Epithelial cell of proximal tubule (primary cell): Measurements from ENCODE around the gene NFE2. TPM values are rescaled to one million over a fixed set of nuclear protein-coding genes. Genes with fewer than 3 reads are reported as not detected.
"Not testable (repeated sequence)": the region's sequence is repeated elsewhere in the genome, so short reads cannot be mapped to it uniquely, and the experiment has no call there.

Experiments
- DNase-seq: peaks from one replicate; pipeline ENCODE4 v3.0.0-alpha.2; 2011; ENCODE audit warnings: low read depth
- H3K4me3 ChIP-seq: 2 replicates; pipeline ENCODE4 v1.5.1; 2011; ENCODE audit warnings: low read depth, mild to moderate bottlenecking, low read length
- CTCF ChIP-seq: conservative IDR thresholded peaks from 2 replicates; pipeline ENCODE4 v1.5.1; 2012; ENCODE audit warnings: low read depth, mild to moderate bottlenecking, low read length
- total RNA-seq: library from RNA; depleted of rRNA; stranded (reverse); fragments of >200 nt; gene quantifications from 2 replicates; pipeline ENCODE4 v1.2.3, GENCODE V29; 2015

NFE2 gene
- total RNA-seq, 1 donor from 2014 or later = not detected

GRCh38 chr12:54286042-54287030, 14.5 kb downstream of the NFE2 start:
- DNase-seq = no peak
- TF ChIP-seq CTCF = no peak
- H3K4me3 ChIP-seq = no peak overlapping the region

- peak overlapping the region; percentile 18 for H3K4me3 ChIP-seq
- no peak for DNase-seq
- TF ChIP-seq CTCF = peak; percentile 36
Measured at GRCh38 chr12:54285150-54286041, 15.4 kb downstream of the NFE2 start.

DNA sequence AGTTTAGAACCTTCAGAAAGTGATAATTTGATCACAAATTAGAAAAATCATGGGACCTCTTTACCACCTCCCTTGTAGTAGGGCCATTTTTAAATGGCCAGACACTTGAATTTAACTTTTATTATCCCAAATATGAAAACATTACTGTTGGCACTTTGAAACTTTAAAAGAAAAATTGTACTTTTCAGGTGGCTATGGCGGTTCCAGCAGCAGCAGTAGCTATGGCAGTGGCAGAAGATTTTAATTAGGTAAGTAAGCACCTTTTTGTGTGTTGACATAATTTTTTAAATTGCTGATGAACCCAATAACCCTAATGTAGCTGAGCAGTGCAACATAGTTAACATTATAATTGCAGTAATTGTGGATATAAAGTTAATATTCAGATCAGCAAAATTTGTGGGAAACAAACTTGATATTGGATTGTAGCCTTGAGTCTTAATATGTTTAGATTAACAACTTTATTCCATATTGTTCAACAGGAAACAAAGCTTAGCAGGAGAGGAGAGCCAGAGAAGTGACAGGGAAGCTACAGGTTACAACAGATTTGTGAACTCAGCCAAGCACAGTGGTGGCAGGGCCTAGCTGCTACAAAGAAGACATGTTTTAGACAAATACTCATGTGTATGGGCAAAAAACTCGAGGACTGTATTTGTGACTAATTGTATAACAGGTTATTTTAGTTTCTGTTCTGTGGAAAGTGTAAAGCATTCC, 16.6 kb downstream of the NFE2 start:
- peak overlapping the region; percentile 90 for H3K4me3 ChIP-seq
- DNase-seq = not testable (repeated sequence)

DNA sequence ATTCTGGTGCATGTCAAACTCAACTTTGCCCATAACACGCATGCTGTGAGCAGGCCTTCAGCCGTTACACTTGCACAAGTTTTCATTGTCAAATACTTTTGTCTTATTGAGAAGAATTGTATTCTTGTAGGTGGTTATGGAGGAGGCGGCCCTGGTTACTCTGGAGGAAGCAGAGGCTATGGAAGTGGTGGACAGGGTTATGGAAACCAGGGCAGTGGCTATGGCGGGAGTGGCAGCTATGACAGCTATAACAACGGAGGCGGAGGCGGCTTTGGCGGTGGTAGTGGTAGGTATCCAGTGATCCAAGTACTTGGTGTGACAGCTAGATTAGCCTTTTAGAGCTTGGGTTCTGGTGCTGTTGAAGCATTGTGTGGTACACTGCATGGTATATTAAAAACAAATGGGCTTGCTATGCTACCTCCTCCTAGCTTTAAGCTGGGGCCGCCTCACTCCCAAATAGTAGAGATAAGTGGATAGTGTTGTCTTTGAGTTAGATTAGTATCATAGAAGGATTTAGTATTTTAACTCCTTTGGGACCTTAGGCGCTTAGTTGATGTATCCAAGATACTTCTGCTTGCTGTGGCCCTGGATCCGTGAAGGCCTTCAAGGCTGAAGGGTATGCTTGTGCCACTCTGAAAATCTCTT, 17.7 kb downstream of the NFE2 start:
- no peak for DNase-seq
- TF ChIP-seq CTCF = no peak
- peak overlapping the region; percentile 90 for H3K4me3 ChIP-seq

DNA sequence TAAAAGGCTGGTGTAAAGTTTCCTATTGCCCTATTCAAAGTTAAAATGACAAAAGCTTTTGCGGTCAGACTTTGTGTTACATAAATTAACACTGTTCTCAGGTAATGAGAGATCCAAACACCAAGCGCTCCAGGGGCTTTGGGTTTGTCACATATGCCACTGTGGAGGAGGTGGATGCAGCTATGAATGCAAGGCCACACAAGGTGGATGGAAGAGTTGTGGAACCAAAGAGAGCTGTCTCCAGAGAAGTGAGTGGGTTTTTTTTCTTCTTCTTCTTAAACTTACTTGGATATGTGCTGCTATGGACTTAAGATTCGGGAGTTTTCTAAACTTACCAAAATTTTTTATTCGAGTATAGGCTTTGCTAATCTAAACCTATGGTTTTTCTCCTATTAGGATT, 19.1 kb downstream of the NFE2 start:
- peak overlapping the region; percentile 90 for H3K4me3 ChIP-seq
- not testable (repeated sequence) for DNase-seq

DNA sequence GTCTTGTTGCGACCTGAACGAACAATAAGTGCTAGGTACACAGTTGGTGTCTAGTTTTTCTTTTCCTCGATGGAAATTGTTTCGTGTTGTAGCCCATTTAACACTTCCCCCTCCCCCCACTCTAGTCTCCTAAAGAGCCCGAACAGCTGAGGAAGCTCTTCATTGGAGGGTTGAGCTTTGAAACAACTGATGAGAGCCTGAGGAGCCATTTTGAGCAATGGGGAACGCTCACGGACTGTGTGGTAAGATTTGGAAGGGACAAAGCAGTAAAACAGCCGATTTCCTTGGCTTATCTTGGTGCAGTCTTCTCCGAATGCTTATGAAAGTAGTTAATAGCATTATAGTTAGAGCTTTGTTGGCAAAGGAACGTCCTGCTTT, 19.6 kb downstream of the NFE2 start:
- H3K4me3 ChIP-seq = peak overlapping the region; percentile 90
- DNase-seq = not testable (repeated sequence)

DNA sequence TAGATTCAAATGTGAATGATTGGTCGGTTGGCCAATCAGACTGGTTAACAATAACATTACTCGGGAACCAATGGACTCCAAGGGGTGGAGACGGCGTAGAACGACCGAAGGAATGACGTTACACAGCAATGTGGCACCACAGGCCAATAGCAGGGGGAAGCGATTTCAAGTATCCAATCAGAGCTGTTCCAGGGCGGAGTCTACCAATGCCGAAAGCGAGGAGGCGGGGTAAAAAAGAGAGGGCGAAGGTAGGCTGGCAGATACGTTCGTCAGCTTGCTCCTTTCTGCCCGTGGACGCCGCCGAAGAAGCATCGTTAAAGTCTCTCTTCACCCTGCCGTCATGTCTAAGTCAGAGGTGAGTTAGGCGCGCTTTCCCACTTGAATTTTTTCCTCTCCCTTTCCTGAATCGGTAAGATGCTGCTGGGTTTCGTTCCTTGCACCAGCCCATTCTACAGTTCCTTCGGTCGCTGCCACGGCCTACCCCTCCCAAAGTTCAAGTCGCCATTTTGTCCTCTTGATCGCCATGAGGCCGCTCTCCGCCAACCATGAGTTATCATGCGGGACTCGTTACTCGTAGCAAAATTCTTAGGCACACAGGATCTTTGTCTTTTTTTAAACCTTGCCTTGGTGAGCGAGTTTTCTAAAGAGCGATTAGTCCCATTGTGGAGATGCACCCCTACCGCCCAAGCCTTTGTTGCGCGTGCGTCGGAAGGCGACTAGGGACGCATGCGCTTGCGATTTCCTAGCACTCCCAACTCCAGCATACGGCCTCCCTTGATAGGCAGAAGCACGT, 20.2 kb downstream of the NFE2 start, which contains the start of gene HNRNPA1:
Gene HNRNPA1, plus strand, starts transcription at position 259 of the 793 bp plus-strand sequence. Its CDS starts 82 bp downstream, at position 341.
- TF ChIP-seq CTCF = no peak
- H3K4me3 ChIP-seq = peak within 1 kb of the TSS; percentile 90
- DNase-seq = peak; percentile 99
